HFF-Myc (cell line): Measurements from ENCODE around the gene SIRPD.

Experiments used
- DNase-seq: peaks from one replicate; pipeline ENCODE4 v3.0.0-alpha.2; 2011; ENCODE audit warnings: low read depth; ENCODE audit errors: extremely low read depth
- H3K4me3 ChIP-seq: replicated peaks from 2 replicates; pipeline ENCODE4 v1.5.1; 2011; ENCODE audit warnings: low read depth, mild to moderate bottlenecking, control low read depth, low read length
- CTCF ChIP-seq: IDR thresholded peaks from 2 replicates; pipeline ENCODE4 v1.5.1; 2012; ENCODE audit warnings: mild to moderate bottlenecking, low read depth, low read length, control low read depth; ENCODE audit errors: missing control alignments

Gene SIRPD

DNA sequence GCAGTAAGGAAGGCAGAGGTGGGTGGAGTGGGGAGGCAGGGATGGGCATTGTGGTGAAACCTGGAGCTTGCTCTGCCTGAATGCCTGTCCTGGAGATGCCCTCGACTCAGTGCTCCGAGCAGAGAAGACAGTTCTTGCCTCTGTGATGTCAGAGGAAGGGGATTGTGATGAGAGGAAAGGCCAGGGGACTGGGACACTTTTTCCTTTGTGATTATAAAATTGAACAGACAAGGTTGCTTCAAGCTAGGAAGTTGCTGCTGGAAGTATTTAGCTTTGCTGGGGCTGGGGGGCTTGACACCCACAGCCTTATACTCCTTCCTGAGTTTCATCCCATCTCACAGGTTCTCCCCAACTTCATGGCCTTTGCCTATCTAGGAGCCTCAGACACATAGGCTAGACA is at the start of gene SIRPD:
TSS of gene SIRPD (minus strand) at position 101 of the 400 bp plus-strand sequence. CDS start at position 49, 52 bp downstream.
- no peak for TF ChIP-seq CTCF
- no peak for DNase-seq
- H3K4me3 ChIP-seq: no peak within 1 kb of the TSS

GRCh38 chr20:1600736-1601135 is 43.2 kb upstream of the SIRPD start:
- no peak for TF ChIP-seq CTCF
- no peak overlapping the region for H3K4me3 ChIP-seq
- no peak for DNase-seq

- no peak for TF ChIP-seq CTCF
- DNase-seq: no peak
- no peak overlapping the region for H3K4me3 ChIP-seq
These were observed 37.8 kb upstream of the SIRPD start for GRCh38 chr20:1595333-1595732.

- no peak for DNase-seq
- H3K4me3 ChIP-seq: no peak overlapping the region
- no peak for TF ChIP-seq CTCF
These were observed 31.3 kb upstream of the SIRPD start for GRCh38 chr20:1588533-1589460.

- no peak for TF ChIP-seq CTCF
- DNase-seq: no peak
- no peak overlapping the region for H3K4me3 ChIP-seq
These were observed 30.5 kb upstream of the SIRPD start for GRCh38 chr20:1587781-1588532.

DNA sequence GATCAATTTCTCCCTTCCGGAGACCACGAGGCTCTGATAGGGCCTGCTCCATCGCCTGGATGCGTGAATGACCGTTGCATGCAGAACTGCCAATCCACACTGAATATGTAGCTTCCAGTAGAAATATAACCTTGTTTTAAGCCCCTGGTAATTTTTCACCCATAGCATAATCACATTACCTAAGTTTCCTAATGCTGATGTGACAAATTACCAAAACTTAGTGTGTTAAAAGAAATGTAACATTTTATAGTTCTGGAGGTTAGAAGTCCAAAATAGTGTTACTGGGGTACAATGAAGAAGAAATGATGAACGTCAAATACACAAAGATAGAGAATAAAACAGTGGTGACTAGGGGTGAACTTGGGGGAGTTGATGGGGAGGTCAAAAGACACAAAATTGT is 22.0 kb upstream of the SIRPD start:
- no peak overlapping the region for H3K4me3 ChIP-seq
- TF ChIP-seq CTCF: no peak
- DNase-seq: no peak
